DOHH2 (cell line): ENCODE measurements around the gene CCN5.
"Not testable (repeated sequence)": the region's sequence is repeated elsewhere in the genome, so short reads cannot be mapped to it uniquely, and the experiment has no call there.

Source experiments
- EZH2phosphoT487 ChIP-seq: fragments of 200-600 bp; sonication (generic); IDR thresholded peaks from 2 replicates; pipeline ENCODE4 v1.6.1; 2017; ENCODE audit warnings: borderline replicate concordance, mild to moderate bottlenecking, antibody characterized with exemption, low read length, moderate library complexity, mixed read lengths
- TF ChIP-seq, protein P1 (sequence below): fragments of 200-600 bp; sonication (generic); IDR thresholded peaks from one replicate; pipeline ENCODE4 v1.5.1; 2014; ENCODE audit warnings: antibody characterized with exemption, mild to moderate bottlenecking, low read depth, low read length; ENCODE audit not compliant: poor library complexity, severe bottlenecking

DNA sequence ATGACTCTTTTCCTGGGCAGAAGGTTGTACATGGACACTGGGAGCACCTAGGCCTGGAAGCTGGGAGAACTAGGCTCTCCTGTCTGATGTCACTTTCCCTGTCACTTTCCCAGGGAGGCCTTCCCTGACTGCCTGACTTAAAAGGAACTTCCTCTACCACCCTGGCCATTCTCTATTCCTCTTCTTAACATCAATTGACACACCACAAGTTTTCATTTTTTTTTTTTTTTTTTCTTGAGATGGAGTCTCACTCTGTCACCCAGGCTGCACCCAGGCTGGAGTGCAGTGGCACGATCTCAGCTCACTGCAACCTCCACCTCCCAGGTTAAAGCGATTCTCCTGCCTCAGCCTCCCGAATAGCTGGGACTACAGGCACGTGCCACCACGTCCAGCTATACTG is 18.1 kb upstream of the CCN5 start:
- TF ChIP-seq, protein P1, sequence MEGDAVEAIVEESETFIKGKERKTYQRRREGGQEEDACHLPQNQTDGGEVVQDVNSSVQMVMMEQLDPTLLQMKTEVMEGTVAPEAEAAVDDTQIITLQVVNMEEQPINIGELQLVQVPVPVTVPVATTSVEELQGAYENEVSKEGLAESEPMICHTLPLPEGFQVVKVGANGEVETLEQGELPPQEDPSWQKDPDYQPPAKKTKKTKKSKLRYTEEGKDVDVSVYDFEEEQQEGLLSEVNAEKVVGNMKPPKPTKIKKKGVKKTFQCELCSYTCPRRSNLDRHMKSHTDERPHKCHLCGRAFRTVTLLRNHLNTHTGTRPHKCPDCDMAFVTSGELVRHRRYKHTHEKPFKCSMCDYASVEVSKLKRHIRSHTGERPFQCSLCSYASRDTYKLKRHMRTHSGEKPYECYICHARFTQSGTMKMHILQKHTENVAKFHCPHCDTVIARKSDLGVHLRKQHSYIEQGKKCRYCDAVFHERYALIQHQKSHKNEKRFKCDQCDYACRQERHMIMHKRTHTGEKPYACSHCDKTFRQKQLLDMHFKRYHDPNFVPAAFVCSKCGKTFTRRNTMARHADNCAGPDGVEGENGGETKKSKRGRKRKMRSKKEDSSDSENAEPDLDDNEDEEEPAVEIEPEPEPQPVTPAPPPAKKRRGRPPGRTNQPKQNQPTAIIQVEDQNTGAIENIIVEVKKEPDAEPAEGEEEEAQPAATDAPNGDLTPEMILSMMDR: not testable (repeated sequence)
- not testable (repeated sequence) for TF ChIP-seq EZH2phosphoT487
